IPS-18c (cell line): ENCODE measurements around the gene FKBP1B.

Experiments
- H3K4me3 ChIP-seq: 2 replicates; pipeline ENCODE4 v1.7.0; 2013; ENCODE audit warnings: low read depth, mild to moderate bottlenecking, low read length, moderate library complexity; ENCODE audit not compliant: insufficient read depth
- H3K9me3 ChIP-seq: one replicate; pipeline ENCODE4 v1.6.1; 2013; ENCODE audit warnings: mild to moderate bottlenecking, low read length, moderate library complexity; ENCODE audit not compliant: control insufficient read depth, insufficient read depth

Gene FKBP1B

DNA sequence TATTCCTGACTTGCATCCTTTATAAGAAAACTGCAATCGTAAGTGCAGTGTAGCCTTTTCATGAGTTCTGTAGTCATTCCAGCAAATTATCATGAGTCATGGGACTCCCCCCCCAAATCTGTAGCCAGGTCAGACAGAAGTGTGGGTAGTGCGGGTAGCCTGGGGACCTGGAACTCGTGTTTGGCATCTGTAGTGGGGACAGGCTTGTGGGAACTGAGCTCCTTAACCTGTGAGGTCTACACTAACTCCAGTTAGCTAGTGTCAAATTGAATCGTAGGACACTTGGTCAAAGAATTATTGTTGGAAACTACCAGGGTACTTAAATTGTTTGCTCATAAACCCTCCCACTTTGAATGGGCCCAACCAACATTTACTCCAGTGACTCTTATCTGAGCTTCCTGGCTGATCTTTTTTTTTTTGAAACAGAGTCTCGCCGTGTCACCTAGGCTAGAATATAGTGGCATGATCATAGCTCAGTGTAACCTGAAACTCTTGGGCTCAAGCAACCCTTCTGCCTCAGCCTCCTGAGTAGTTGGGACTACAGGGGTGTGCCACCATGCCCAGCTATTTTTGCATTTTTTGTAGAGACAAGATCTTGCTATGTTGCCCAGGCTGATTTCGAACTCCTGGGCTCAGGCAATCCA, 61.2 kb downstream of the FKBP1B start:
- no peak overlapping the region for H3K4me3 ChIP-seq

GRCh38 chr2:24111407-24111901, 61.9 kb downstream of the FKBP1B start:
- Histone ChIP-seq H3K4me3 (no peak overlapping the region), H3K9me3 (no peaks in the 10 kb centered on the region)

More for the DNA sequence above, 61.2 kb downstream of the FKBP1B start:
- H3K9me3 ChIP-seq: no peaks in the 10 kb centered on the region
